ENCODE data around the gene EFCAB6.

EFCAB6 gene

DNA sequence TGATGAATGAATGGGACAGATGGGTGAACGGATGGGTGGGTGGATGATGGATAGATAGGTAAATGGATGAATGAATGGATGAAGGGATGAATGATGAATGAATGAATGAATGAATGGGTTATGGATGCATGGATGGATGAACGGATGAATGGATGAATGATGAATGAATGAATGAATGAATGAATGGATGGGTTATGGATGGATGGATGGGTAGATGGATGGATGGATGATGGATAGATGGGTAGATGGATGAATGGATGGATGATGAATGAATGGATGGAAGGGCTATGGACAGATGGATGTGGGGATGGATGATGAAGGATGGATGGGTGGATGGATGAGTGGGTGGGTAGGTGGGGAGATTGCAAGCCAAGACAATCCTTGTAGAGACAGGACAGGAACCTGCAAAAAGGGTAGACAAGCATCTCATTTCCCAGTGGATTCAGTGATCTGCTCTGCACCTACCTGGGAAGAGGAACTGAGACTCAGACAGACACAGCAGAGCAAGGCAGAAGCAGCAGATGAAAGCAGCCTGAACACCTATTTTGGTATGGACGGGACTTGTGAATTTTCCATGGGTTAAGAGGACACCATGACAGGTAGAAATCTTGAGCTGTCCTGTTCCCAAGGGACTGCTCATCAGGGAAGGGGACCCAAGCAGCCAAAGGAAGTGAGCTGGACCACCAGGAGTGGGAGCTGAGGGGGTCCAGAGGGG lies 68.0 kb downstream of the EFCAB6 start:
- Histone ChIP-seq H3K4me3 (ENCODE audit: severe bottlenecking) (no peak overlapping the region), H3K27me3 (ENCODE audit: insufficient read depth, poor library complexity, severe bottlenecking) (no peaks in the 10 kb centered on the region), H3K9me3 (ENCODE audit: severe bottlenecking) (no peaks in the 10 kb centered on the region), H3K36me3 (ENCODE audit: low read depth) (no peaks in the 10 kb centered on the region), H3K27ac (ENCODE audit: poor library complexity, severe bottlenecking) (no peak overlapping the region), H3K4me1 (ENCODE audit: insufficient read depth, poor library complexity, severe bottlenecking) (no peaks in the 10 kb centered on the region)
- no peak for DNase-seq (ENCODE audit: low spot score)
- no peak for ATAC-seq (ENCODE audit: low read depth)
- TF ChIP-seq, protein P1, sequence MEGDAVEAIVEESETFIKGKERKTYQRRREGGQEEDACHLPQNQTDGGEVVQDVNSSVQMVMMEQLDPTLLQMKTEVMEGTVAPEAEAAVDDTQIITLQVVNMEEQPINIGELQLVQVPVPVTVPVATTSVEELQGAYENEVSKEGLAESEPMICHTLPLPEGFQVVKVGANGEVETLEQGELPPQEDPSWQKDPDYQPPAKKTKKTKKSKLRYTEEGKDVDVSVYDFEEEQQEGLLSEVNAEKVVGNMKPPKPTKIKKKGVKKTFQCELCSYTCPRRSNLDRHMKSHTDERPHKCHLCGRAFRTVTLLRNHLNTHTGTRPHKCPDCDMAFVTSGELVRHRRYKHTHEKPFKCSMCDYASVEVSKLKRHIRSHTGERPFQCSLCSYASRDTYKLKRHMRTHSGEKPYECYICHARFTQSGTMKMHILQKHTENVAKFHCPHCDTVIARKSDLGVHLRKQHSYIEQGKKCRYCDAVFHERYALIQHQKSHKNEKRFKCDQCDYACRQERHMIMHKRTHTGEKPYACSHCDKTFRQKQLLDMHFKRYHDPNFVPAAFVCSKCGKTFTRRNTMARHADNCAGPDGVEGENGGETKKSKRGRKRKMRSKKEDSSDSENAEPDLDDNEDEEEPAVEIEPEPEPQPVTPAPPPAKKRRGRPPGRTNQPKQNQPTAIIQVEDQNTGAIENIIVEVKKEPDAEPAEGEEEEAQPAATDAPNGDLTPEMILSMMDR (IDR thresholded peaks at IDR 0.05; ENCODE audit: poor library complexity, severe bottlenecking) = no peak

DNA sequence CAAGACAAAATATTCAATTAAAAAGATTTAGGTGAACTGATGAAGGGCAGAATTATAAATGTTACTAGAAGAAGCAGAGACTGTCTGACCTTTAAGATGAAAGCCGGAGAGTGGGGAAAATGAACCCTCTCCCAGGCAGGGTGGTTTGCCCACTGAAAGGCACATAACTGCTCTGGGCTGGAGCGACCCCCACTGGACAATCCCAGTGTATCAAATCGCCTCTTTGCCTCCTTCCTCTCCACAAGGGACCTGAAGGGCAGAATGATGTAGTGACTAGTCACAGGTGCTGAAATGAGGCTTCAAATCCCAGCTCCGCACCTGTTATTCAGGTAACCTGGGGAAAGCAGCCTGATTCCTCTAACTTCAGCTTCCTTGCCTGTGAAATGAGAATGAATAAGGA lies 69.0 kb downstream of the EFCAB6 start:
- no peaks in the 10 kb centered on the region for H3K36me3 ChIP-seq (ENCODE audit: low read depth)
- no peaks in the 10 kb centered on the region for H3K9me3 ChIP-seq (ENCODE audit: severe bottlenecking)
- H3K4me3 ChIP-seq (ENCODE audit: severe bottlenecking) = no peak overlapping the region
- ATAC-seq (ENCODE audit: low read depth) = no peak
- no peaks in the 10 kb centered on the region for H3K27me3 ChIP-seq (ENCODE audit: insufficient read depth, poor library complexity, severe bottlenecking)
- TF ChIP-seq, protein P1 (IDR thresholded peaks at IDR 0.05; ENCODE audit: poor library complexity, severe bottlenecking) = no peak
- DNase-seq (ENCODE audit: low spot score) = no peak
- no peak overlapping the region for H3K27ac ChIP-seq (ENCODE audit: poor library complexity, severe bottlenecking)
- no peaks in the 10 kb centered on the region for H3K4me1 ChIP-seq (ENCODE audit: insufficient read depth, poor library complexity, severe bottlenecking)

DNA sequence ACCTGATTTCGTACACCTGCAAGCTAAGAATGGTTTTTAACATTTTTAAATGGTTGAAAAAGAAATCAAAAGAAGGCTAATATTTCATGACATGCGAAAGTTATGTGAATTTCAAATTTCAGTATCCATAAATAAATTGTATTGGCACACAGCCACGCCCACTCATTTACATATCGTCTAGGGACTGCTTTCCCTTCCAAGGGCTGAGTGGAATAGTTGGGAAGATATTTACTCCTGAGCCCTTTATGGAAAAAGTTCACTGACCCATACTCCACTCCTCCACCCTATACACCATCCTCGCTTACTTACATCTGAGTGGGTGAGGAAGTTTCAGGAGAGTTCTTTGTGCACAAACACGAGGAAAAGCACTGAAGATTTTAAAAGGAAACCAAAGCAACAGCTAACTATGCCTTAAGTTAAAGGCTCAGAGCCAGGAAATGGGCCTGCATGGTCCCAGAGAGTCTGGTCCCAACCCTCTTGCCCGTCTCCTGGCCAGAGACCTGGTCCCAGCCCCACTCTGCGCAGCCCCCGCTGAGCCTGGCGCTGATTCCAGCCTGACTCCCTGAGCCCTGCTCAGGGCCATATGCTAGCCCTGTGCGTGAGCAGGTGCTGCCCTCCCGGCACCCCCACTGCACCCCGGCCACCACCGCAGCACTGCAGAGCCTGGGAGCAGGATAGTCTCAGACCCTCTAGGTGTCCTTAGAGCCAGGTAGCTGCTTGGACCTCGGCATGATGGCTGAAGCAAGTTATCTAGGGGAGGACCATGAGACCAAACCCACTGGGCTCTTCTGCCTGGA lies 69.8 kb downstream of the EFCAB6 start:
- H3K4me1 ChIP-seq (ENCODE audit: insufficient read depth, poor library complexity, severe bottlenecking) = no peaks in the 10 kb centered on the region
- no peaks in the 10 kb centered on the region for H3K27me3 ChIP-seq (ENCODE audit: insufficient read depth, poor library complexity, severe bottlenecking)
- H3K27ac ChIP-seq (ENCODE audit: poor library complexity, severe bottlenecking) = no peak overlapping the region
- no peak overlapping the region for H3K4me3 ChIP-seq (ENCODE audit: severe bottlenecking)
- no peaks in the 10 kb centered on the region for H3K9me3 ChIP-seq (ENCODE audit: severe bottlenecking)
- H3K36me3 ChIP-seq (ENCODE audit: low read depth) = no peaks in the 10 kb centered on the region
- DNase-seq (ENCODE audit: low spot score) = no peak
- no peak for ATAC-seq (ENCODE audit: low read depth)
- TF ChIP-seq, protein P1 (IDR thresholded peaks at IDR 0.05; ENCODE audit: poor library complexity, severe bottlenecking) = no peak

DNA sequence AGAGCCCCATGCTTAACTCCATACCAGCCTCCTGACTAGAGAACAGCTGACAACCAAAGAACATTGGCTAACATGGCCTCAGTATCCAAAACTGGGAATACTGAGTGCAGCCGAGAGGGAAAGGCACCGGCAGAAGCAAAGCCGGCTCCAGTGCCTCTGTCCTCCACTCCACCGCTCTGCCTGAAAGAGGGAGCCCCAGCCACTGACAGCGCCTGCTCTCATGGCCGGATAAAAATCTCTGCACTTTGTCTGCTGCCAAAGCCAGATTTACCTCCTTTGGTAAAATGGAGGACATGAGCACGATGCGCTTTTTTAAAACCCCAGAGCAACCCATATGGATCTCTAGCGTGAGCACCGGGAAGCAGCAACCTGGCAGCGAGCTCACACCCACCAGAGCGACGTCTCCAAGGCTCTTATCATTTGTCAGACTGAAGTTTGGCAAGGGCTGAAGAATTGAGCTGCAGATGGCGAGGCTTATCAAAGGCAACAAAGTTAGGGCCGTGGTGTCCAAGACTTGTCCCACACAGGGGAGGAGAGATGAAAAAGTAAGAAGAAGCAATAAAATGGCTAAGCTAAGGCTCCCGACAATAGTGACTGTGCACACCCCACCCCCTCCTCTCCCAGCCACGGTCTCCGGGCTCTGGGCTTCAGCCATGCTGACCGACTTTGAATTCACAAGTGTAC lies 71.4 kb downstream of the EFCAB6 start:
- Histone ChIP-seq H3K36me3 (ENCODE audit: low read depth) (no peaks in the 10 kb centered on the region), H3K27me3 (ENCODE audit: insufficient read depth, poor library complexity, severe bottlenecking) (no peaks in the 10 kb centered on the region), H3K4me3 (ENCODE audit: severe bottlenecking) (no peak overlapping the region), H3K9me3 (ENCODE audit: severe bottlenecking) (no peaks in the 10 kb centered on the region), H3K4me1 (ENCODE audit: insufficient read depth, poor library complexity, severe bottlenecking) (no peaks in the 10 kb centered on the region), H3K27ac (ENCODE audit: poor library complexity, severe bottlenecking) (no peak overlapping the region)
- TF ChIP-seq, protein P1 (IDR thresholded peaks at IDR 0.05; ENCODE audit: poor library complexity, severe bottlenecking) = no peak
- no peak for ATAC-seq (ENCODE audit: low read depth)
- DNase-seq (ENCODE audit: low spot score) = no peak
